PC-9 (cell line): ENCODE results near the gene IQGAP3. TPM values are rescaled to one million over a fixed set of nuclear protein-coding genes. Genes with fewer than 3 reads are reported as not detected.
A peak's percentile ranks its signal among the peaks of the same experiment; 100 is the strongest.

Experiments used
- BruUV-seq: library from RNA; stranded (reverse); fragments of 400-500 nt; replicated peaks from 2 replicates; lab custom pipeline; 2021; lab: Mats Ljungman, UMichigan
- CTCF ChIA-PET: fragments of 300-600 bp; sonication (Branson Sonifier 250); formaldehyde crosslinking; loops from one replicate; lab custom pipeline; 2022; ENCODE audit warnings: antibody characterized with exemption; lab: Charles Lee
- POLR2A ChIA-PET: fragments of 300-600 bp; sonication (Branson Sonifier 250); formaldehyde crosslinking; loops from one replicate; lab custom pipeline; 2022; ENCODE audit warnings: antibody characterized with exemption; ENCODE audit not compliant: unreplicated experiment; lab: Charles Lee
- DNase-seq, 2 experiments: peaks; one replicate each; pipeline versions ENCODE4 v3.0.0 to v3.0.0-alpha.2; 2015 to 2022; ENCODE audit warnings: mixed read lengths in 1 of 2
- H2AFZ ChIP-seq: fragments of 200-600 bp; sonication (generic); 2 replicates; pipeline ENCODE4 v1.8.1; 2017; ENCODE audit warnings: antibody characterized with exemption
- H3F3A ChIP-seq: fragments of 200-600 bp; sonication (generic); 2 replicates; pipeline ENCODE4 v1.8.1; 2017; ENCODE audit warnings: antibody characterized with exemption, mild to moderate bottlenecking, low read depth; ENCODE audit not compliant: insufficient read depth
- H3K27ac ChIP-seq: fragments of 200-600 bp; sonication (generic); 2 replicates; pipeline ENCODE4 v1.6.1; 2016; ENCODE audit warnings: mixed run types
- H3K27me3 ChIP-seq: fragments of 200-600 bp; sonication (generic); 2 replicates; pipeline ENCODE4 v1.6.1; 2016; ENCODE audit warnings: low read depth, mixed run types; ENCODE audit not compliant: insufficient read depth
- H3K36me3 ChIP-seq: fragments of 200-600 bp; sonication (generic); 2 replicates; pipeline ENCODE4 v1.6.1; 2016; ENCODE audit warnings: low read depth, mixed run types
- H3K4me1 ChIP-seq: fragments of 200-600 bp; sonication (generic); replicated peaks from 2 replicates; pipeline ENCODE4 v1.6.1; 2016; ENCODE audit warnings: mixed run types; ENCODE audit not compliant: insufficient read depth
- H3K4me2 ChIP-seq: fragments of 200-600 bp; sonication (generic); 2 replicates; pipeline ENCODE4 v1.6.1; 2017; ENCODE audit warnings: mixed run types
- H3K4me3 ChIP-seq: fragments of 200-600 bp; sonication (generic); 2 replicates; pipeline ENCODE4 v1.6.1; 2016; ENCODE audit warnings: mixed run types
- H3K79me2 ChIP-seq: fragments of 200-600 bp; sonication (generic); 2 replicates; pipeline ENCODE4 v1.6.1; 2017; ENCODE audit warnings: low read depth, mixed run types
- H3K9me2 ChIP-seq: fragments of 200-600 bp; sonication (generic); 2 replicates; pipeline ENCODE4 v1.8.1; 2017; ENCODE audit warnings: mild to moderate bottlenecking; ENCODE audit not compliant: insufficient read depth
- H3K9me3 ChIP-seq: fragments of 200-600 bp; sonication (generic); 2 replicates; pipeline ENCODE4 v1.8.1; 2016; ENCODE audit warnings: low read depth; ENCODE audit not compliant: insufficient read depth
- H4K20me1 ChIP-seq: fragments of 200-600 bp; sonication (generic); 2 replicates; pipeline ENCODE4 v1.8.1; 2017; ENCODE audit not compliant: insufficient read depth
- EZH2 ChIP-seq: fragments of 200-600 bp; sonication (generic); IDR thresholded peaks from 2 replicates; pipeline ENCODE4 v1.8.0; 2017; ENCODE audit warnings: antibody characterized with exemption, low read depth
- intact Hi-C: fragments of 100-400 bp; cut with micrococcal nuclease; formaldehyde crosslinking; loops from one replicate; pipeline ENCODE4 v1.10.0; 2022; ENCODE audit not compliant: unreplicated experiment
- total RNA-seq: library from RNA; stranded (reverse); gene quantifications from 2 replicates; pipeline ENCODE4 v1.2.3, GENCODE V29; 2021
- TF ChIP-seq, protein P1 (sequence below): fragments of 200-600 bp; sonication (generic); conservative IDR thresholded peaks from 2 replicates; pipeline ENCODE4 v1.6.1; 2017; ENCODE audit warnings: mixed run types, antibody characterized with exemption, mild to moderate bottlenecking, moderate library complexity

Gene IQGAP3
- total RNA-seq, 1 experiment from 2014 or later: 63.1 TPM

DNA sequence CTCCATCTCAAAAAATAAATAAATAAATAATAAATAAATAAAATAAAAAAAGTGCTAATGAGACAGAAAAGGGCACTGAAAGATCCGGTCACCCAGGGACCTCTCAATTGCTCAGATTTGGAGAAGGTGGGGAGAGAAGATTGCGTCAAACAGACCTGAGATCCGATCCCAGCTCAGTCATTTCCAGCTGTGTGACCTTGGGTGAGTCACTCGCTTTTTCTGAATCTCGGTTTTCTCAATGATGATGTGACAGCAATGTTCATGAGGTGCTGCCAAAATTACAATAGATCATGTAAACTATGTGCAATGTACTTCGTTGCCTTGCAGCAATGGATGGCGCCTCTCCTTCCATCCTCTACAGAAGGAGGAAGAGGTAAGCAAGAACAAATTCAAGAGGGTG lies 60.7 kb downstream of the IQGAP3 start:
- BruUV-seq: no TSS peak
- H3K27ac ChIP-seq: no peak overlapping the region
- intact Hi-C loops: no loop called here

DNA sequence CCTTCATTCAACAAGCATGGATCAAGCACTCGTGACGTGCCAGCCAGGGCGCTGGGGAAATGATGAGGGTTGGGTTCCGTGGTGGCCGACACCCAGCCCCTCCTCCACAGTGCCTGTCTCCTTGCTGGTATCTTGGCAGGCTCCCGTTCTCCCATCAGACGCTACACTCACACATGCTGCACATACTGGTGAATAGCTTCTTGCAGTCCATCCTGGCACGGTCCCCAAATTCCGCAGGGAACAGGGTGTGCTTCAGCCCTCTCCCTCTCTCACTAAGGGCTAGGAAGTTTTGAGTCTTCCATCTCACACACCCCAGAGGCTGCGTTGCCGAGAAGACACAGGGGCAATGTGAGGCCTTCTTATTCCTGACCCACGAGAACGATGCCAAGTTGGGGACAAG lies 61.7 kb downstream of the IQGAP3 start:
- Histone ChIP-seq H3K79me2 (no peaks in the 10 kb centered on the region), H3K27me3 (no peaks in the 10 kb centered on the region), H3K4me3 (no peak overlapping the region), H3K4me1 (peaks cover 3% of the 10 kb centered on the region), H3K9me2 (no peaks in the 10 kb centered on the region), H4K20me1 (no peaks in the 10 kb centered on the region), H3K27ac (no peak overlapping the region), H2AFZ (no peak overlapping the region), H3F3A (peaks cover 4% of the 10 kb centered on the region; the same call in 1 of the 2 replicates), H3K36me3 (no peaks in the 10 kb centered on the region), H3K9me3 (no peaks in the 10 kb centered on the region), H3K4me2 (no peak overlapping the region)
- ChIA-PET CTCF (no interaction called here), POLR2A (no interaction called here)
- DNase-seq: no peak
- no peak for TF ChIP-seq EZH2
- TF ChIP-seq, protein P1, sequence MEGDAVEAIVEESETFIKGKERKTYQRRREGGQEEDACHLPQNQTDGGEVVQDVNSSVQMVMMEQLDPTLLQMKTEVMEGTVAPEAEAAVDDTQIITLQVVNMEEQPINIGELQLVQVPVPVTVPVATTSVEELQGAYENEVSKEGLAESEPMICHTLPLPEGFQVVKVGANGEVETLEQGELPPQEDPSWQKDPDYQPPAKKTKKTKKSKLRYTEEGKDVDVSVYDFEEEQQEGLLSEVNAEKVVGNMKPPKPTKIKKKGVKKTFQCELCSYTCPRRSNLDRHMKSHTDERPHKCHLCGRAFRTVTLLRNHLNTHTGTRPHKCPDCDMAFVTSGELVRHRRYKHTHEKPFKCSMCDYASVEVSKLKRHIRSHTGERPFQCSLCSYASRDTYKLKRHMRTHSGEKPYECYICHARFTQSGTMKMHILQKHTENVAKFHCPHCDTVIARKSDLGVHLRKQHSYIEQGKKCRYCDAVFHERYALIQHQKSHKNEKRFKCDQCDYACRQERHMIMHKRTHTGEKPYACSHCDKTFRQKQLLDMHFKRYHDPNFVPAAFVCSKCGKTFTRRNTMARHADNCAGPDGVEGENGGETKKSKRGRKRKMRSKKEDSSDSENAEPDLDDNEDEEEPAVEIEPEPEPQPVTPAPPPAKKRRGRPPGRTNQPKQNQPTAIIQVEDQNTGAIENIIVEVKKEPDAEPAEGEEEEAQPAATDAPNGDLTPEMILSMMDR: no peak
- no TSS peak for BruUV-seq
- intact Hi-C loops: no loop called here

More for the DNA sequence above, 60.7 kb downstream of the IQGAP3 start:
- Histone ChIP-seq H3K79me2 (no peaks in the 10 kb centered on the region), H3K4me1 (no peaks in the 10 kb centered on the region), H3K9me2 (no peaks in the 10 kb centered on the region), H3K36me3 (no peaks in the 10 kb centered on the region), H3F3A (no peaks in the 10 kb centered on the region; the same call in 1 of the 2 replicates), H3K4me3 (no peak overlapping the region), H2AFZ (no peak overlapping the region), H3K27me3 (no peaks in the 10 kb centered on the region), H3K4me2 (no peak overlapping the region), H3K9me3 (no peaks in the 10 kb centered on the region), H4K20me1 (no peaks in the 10 kb centered on the region)
- peak in 1 of 2 experiments; percentile 39 for DNase-seq
- TF ChIP-seq, protein P1: no peak
- no peak for TF ChIP-seq EZH2
- ChIA-PET CTCF (no interaction called here), POLR2A (no interaction called here)

- Histone ChIP-seq H3K4me3 (no peak overlapping the region), H3K27me3 (no peaks in the 10 kb centered on the region), H3K4me2 (no peak overlapping the region), H4K20me1 (no peaks in the 10 kb centered on the region), H2AFZ (no peak overlapping the region), H3F3A (peaks cover 8% of the 10 kb centered on the region; the same call in 1 of the 2 replicates), H3K4me1 (peaks cover 11% of the 10 kb centered on the region), H3K9me3 (no peaks in the 10 kb centered on the region), H3K79me2 (no peaks in the 10 kb centered on the region), H3K36me3 (no peaks in the 10 kb centered on the region), H3K9me2 (no peaks in the 10 kb centered on the region), H3K27ac (no peak overlapping the region)
- DNase-seq: peak in 1 of 2 experiments; percentile 1
- CTCF ChIA-PET: no interaction called here
- POLR2A ChIA-PET: no interaction called here
- TF ChIP-seq, protein P1: no peak
- TF ChIP-seq EZH2: no peak
- BruUV-seq: no TSS peak
- intact Hi-C loops: loop anchor here (10.0 kb wide), 1 partner anchor 385 kb away; no protein-coding TSS in a partner anchor
Observed at GRCh38 chr1:156509424-156510034, 62.8 kb downstream of the IQGAP3 start.
